MM.1S (cell line): ENCODE results near the gene STXBP6.

ENCODE experiments used
- CTCF ChIP-seq: fragments of 300-600 bp; sonication (generic); IDR thresholded peaks from 2 replicates; pipeline ENCODE4 v1.5.1; 2016; ENCODE audit warnings: antibody characterized with exemption, low read length, mixed read lengths
- EZH2phosphoT487 ChIP-seq: fragments of 300-600 bp; sonication (generic); IDR thresholded peaks from 2 replicates; pipeline ENCODE4 v1.6.1; 2018; ENCODE audit warnings: antibody characterized with exemption, low read length

- TF ChIP-seq CTCF: no peak
- no peak for TF ChIP-seq EZH2phosphoT487
Observed at GRCh38 chr14:24885410-24885913, 164.5 kb downstream of the STXBP6 start.
